DMS 273 (cell line): ENCODE results near the gene CACNG5.

Source experiments
- DNase-seq: peaks from one replicate; lab custom pipeline; 2025; ENCODE audit not compliant: unreplicated experiment; lab: John Stamatoyannopoulos, UW

CACNG5 gene

GRCh38 chr17:66834919-66835454 is at the start of gene CACNG5:
Gene CACNG5 (plus strand): TSS chr17:66835117. CDS start chr17:66877333, 42,216 bp downstream.
- DNase-seq, result no peak

DNA sequence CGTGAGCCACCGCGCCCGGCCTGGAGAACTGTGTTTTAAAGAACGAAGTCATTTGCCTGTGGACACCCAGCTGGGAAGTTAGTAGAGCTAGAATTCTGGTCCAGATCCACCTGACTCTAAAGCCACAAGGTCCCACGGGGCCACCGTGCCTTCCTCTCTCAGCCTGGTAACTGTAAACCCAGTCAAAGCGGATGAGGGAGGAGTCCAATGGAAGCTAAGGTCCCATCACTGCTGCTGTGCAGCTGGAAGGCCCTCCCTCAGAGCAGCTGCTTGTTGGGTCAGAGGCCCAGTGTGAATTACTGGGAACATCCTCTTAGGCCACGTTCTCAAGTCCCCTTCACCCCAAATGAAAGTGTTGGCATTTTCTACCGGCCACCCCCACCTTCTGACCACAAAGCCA is 48.8 kb upstream of the CACNG5 start:
- no peak for DNase-seq

- DNase-seq, result no peak
Measured at GRCh38 chr17:66787914-66788313, 47.0 kb upstream of the CACNG5 start.

GRCh38 chr17:66789093-66789492 is 45.8 kb upstream of the CACNG5 start:
- DNase-seq, result no peak

DNA sequence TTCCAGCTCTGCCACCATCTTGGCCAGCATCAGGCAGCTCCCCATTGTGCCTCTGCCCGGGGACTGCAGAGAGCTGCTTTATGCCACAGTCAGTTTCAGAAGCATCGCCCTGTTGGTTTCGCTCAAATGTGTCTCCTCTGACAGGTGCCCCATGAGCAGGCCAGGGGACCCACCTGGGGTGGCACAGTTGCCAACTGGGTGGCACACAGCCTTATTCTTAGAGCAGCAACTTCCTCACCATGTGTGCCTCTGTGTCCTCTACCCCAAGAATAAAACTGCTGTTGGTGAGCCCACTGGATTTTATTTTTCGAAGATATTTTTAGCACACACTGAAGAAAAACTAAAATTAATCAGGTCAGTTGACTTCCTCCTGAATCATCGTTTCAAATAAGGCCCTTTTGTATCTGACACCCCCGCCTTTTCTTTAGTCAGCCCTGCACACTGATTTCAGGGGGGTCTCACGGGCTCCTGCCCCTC is 44.9 kb upstream of the CACNG5 start:
- no peak for DNase-seq

GRCh38 chr17:66790501-66791061 is 44.3 kb upstream of the CACNG5 start:
- DNase-seq, result no peak

DNA sequence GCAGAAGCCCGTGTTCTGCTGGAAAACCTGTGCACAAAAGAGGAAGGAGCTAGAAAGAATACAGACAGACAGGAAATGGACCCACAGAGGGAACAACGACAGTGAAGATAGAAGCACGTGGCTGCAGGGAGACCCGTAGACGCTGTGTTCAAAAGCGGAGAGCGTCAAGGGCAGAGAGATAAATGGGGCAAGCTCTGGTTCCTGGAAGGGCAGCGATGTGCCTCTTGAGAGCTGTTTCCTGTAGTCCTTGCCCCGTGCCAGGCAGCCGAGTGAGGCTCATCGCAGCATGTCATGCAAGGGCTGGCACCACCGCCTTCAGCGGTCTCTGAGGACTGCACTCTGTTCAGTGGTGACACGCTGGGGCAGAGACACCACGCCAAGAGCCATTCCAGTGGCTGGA is 43.6 kb upstream of the CACNG5 start:
- no peak for DNase-seq

- DNase-seq, result no peak
Measured at GRCh38 chr17:66793814-66794213, 41.1 kb upstream of the CACNG5 start.

GRCh38 chr17:66795486-66795885 is 39.4 kb upstream of the CACNG5 start:
- no peak for DNase-seq

DNA sequence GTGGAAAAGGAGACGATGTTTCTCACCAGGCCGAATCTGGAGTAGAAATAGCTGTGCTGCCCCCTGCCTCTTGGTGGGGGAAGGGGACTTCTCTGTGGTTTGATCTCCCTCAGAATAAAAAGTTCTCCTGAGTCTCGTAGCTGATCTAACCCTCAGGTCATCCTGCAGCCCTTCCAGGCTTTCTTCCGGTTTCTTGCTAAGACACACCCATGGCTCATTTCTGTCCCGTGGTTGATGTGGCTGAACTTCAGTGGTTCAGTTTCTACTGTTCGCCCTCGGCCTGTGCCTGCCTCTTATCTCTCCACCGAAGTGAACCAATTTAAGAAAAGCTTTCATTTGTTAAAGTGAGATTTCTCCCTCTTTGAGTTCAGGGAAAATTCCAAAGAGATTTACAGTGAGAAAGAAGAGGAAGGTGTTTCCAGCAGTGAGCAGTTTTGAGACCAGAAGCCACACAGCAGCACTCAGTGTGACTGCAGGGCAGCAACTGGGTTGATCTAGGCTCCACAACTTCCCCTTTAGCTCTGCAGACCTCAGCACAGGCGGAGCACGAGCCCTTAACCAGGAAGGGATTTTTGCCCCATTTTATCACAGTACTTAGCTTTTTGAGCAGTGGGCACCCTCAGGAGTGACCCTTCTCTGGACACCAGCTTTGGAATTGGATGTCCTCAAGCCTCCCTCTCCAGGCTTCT is 34.9 kb upstream of the CACNG5 start:
- DNase-seq, result no peak

DNA sequence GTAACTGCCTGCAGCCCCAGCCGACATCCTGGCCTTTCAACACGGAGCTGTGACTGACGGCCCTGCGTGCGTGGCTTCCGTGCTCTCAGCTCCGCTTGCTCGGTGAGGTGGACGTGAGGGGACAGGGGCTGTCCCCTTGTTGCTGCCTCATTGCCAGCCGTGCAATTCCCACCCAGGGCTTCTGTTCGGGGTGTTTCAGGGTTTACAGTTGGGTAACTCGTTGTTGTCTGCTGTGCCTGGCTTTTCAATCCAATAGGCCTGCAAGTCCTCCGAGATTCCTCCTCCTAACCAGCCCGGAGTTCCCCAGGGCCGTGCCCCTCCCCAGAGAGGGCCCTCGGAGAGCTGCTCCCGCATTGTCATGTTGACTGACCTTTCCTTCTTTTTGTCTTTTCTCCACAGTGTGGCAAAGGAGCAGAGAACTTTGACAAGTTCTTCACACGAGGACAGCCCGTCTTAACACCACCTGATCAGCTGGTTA is 31.4 kb upstream of the CACNG5 start:
- DNase-seq, result no peak

DNA sequence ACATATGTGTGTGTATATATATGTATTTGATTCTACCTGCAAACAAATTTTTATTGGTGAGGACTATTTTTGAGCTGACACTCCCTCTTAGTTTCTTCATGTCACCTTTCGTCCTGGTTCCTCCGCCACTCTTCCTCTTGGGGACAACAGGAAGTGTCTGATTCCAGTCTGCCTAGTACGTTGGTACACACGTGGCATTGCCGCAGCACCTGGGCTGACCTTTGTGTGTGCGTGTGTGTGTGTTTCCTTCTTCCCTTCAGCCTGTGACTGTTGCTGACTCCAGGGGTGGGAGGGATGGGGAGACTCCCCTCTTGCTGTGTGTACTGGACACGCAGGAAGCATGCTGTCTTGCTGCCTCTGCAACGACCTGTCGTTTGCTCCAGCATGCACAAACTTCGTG is 29.4 kb upstream of the CACNG5 start:
- DNase-seq, result no peak

- DNase-seq, result no peak
Measured at GRCh38 chr17:66807182-66807581, 27.7 kb upstream of the CACNG5 start.

GRCh38 chr17:66809408-66809807 is 25.5 kb upstream of the CACNG5 start:
- DNase-seq, result no peak

GRCh38 chr17:66810951-66811682 is 23.8 kb upstream of the CACNG5 start:
- DNase-seq, result peak; percentile 22

DNA sequence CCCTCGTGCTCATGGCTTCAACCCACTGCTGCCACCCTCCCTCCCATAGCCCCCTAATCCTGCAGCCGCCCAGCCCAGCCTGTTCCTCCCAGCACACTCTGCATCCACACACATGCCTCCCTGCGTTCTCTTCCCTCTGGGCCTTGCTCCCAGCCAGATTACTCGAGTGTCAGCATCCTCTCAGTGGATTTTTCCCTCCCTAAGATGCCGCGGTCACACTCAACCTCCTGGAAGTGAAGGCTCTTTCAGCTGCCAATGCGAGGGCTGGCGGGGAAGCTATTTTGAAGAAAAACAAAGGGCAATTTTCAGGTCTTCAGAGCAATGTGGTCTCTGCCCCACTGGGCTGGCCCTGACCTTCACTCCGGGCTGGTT is 23.2 kb upstream of the CACNG5 start:
- no peak for DNase-seq

DNA sequence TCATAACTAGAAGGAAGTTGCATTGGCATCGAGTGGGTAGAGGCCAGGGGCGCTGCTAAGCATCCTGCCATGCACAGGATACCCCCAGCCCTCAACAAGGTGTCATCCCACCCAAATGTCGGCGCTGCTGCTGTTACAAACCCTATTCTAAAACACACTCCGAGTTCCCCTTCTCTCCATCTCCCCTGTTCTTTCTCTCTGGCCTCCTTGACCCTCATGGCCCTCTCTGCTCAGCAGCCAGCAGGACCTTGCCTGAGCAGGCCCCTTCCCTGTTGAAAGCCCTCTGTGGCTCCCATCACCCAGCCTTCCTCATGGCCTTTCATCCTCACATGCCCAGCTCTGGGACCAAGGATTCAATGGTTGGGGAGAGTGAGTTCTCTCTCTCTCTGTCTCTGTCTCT is 22.3 kb upstream of the CACNG5 start:
- no peak for DNase-seq

DNA sequence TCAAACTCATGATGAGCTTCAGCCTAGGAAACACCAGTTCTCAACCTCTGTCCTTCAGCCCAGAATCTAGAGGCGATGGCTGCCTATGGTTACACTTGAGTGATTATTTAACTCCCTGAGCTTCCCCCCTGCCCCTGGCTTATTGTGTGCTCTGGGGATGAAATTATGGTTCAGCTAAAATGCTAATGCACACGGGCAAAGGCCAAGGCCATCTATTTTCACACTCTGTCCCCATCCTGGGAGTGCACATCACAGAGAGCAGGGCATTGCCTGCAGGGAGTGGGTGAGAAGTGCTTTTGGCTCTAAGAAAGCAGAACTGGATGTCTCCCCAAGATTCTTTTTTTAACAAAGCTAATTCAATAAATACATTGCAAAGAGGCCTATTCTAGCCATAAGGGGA is 21.6 kb upstream of the CACNG5 start:
- no peak for DNase-seq

GRCh38 chr17:66814026-66814425 is 20.9 kb upstream of the CACNG5 start:
- DNase-seq, result no peak

- no peak for DNase-seq
Measured at GRCh38 chr17:66814570-66814969, 20.3 kb upstream of the CACNG5 start.

DNA sequence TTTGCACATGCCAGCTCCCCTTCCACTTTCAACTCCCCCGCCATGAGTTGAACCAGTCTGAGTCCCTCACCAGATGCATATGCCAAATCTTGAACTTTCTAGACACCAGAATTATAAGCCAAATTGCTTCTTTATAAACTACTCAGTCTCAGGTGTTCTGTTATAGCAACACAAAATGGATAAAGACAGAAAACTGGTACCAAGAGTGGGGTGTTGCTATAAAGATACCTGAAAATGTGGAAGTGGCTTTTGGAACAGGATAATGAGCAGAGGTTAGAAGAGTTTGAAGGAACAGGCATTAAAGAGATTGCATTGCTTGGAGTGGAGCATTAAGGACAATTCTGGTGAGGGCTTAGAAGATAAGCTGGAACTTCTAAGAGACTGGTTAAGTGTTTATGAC is 17.2 kb upstream of the CACNG5 start:
- DNase-seq, result no peak

- no peak for DNase-seq
Measured at GRCh38 chr17:66819466-66819865, 15.5 kb upstream of the CACNG5 start.
